ENCODE data around the gene SMYD3. TPM values are rescaled to one million over a fixed set of nuclear protein-coding genes. Genes with fewer than 3 reads are reported as not detected.

SMYD3 gene
- total and polyA plus RNA-seq, 9 of the 15 experiments (the other 6 are each of a cell fraction or from before 2014, with no cell fraction given), result 128 to 440 (median 197) TPM

DNA sequence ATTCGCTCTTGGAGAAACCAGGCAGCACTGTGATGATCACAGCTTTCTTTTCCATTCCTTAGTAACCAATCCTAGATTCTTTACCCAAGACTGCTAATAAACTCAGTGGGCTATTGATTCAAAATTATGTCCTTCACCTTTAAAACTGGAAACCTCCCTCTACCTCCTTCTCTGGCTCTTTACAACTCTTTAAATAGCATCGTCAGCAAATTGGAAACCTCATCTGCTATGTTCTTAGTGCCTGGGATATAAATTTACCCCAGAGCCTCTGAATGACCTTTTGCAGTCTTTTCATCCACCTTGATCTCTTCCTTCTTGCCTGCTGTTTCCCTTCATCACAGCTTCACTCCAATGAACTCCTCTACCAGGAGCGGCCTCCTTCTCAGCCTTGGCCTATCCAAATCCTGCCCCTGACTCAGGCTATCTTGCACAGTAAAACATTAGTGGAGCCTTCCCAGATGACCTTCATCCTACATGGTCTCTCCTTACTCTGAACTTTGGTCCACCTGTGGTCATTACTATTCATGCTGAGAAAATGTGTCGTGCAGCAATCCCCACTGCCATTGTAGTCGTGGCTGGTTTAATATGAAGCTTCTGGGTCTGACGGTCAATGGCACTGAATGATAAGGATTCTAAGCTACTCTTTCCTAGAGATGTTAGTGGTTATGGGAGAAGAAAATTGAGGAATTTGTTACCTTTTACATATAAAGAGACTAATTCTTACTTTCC lies 644.1 kb downstream of the SMYD3 start (continued):
- TF ChIP-seq BDP1 (IDR thresholded peaks at IDR 0.05; ENCODE audit: insufficient read depth, insufficient read length) (no peak), PHB2 (IDR thresholded peaks at IDR 0.05; ENCODE audit: low read depth) (no peak), ATF7 (IDR thresholded peaks at IDR 0.05) (no peak), SIRT6 (IDR thresholded peaks at IDR 0.05; ENCODE audit: low read depth, low read length) (no peak), MAFF (IDR thresholded peaks at IDR 0.05; ENCODE audit: low read length) (peak; percentile 90)

DNA sequence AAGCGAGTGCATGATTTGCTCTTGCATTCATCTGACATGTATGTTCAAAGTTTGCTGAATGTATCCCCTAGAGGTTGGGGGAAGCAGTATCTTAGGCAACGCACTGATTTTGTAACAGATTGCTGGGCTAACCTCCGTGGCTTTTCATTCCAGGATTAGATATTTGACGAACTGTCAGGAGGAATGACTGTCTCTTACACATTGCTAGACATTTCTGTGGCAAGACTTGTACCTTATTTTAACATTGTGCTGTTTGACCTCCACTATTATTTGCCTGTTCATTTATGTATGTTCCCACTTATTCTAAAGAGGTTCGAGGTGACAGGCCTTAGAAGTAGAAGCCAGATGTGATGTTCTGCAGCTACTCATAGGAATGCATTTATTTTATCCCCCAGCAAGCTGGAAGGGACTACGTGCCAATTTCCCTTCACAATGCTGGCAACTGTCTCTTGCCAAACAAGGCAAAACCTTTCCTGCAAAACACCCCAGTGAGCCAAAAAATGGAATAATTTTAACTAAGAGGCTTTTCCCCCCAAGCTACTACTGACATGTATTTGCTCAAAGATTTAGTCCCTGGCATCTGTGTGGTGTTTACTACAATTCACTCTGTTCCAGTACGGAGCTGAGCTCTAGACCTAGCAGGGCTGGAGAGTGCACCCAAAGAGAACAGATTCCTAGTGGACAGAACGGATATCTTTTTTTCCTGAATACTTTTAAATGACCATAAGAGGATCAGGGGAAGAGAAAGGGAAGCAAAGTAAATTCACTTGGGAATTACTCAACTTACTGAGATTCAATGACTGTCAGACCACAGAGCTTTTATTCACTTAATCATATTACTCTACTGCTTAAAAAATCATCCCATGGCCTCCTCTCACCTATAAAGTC lies 646.2 kb downstream of the SMYD3 start:
- no peak for ATAC-seq
- POLR2A ChIA-PET, result interaction anchor here (1.0 to 1.8 kb wide), 2 partner anchors 8 to 22 kb away, joined by 3 to 8 read pairs; no protein-coding TSS in a partner anchor
- in situ Hi-C loops (cut with MboI) (no loop called here), intact Hi-C loops (cut with micrococcal nuclease) (no loop called here)
- WGBS (ENCODE audit: insufficient coverage, low coverage, missing lambda C conversion rate), result 80% methylated on average over 8 of the region's 8 CpGs
- Histone ChIP-seq H3K36me3 (ENCODE audit: control insufficient read depth, insufficient read depth, low read length) (peaks cover 100% of the 10 kb centered on the region), H3K4me2 (ENCODE audit: insufficient read depth, low read length) (no peak overlapping the region), H3K4me1 (replicated peaks in 1 of 2; ENCODE audit: control insufficient read depth in 2 of 2, insufficient read depth in 2 of 2, low read length in 2 of 2) (no peaks in the 10 kb centered on the region), H3K4me3 (no peak overlapping the region), H3K27me3 (ENCODE audit: control insufficient read depth in 2 of 2, insufficient read depth in 2 of 2, low read length in 2 of 2) (no peaks in the 10 kb centered on the region), H3K9me1 (ENCODE audit: control insufficient read depth, insufficient read depth, low read length) (no peaks in the 10 kb centered on the region), H3K79me2 (ENCODE audit: control insufficient read depth, insufficient read depth, low read length) (no peaks in the 10 kb centered on the region), H3K9ac (ENCODE audit: insufficient read depth in 1 of 2, low read depth in 2 of 2, low read length in 2 of 2) (no peak overlapping the region), H3K9me3 (replicated peaks; ENCODE audit: control insufficient read depth, insufficient read depth, low read depth, low read length) (no peaks in the 10 kb centered on the region), H4K20me1 (replicated peaks; ENCODE audit: control insufficient read depth, insufficient read depth, low read length) (0 out of 2 replicates have a peak, but pooled peaks cover 3% of the 10 kb centered on the region), H3K27ac (ENCODE audit: extremely low read depth, low read depth, low read length) (no peak overlapping the region), H2AFZ (ENCODE audit: low read depth, low read length) (no peak overlapping the region)
- no TSS peak for BruUV-seq (replicated peaks)
- CTCF ChIA-PET (ENCODE audit: low intra/inter-chr PET ratio), result interaction anchor here (2.3 kb wide), 1 partner anchor 142 kb away, joined by 7 read pairs; no protein-coding TSS in a partner anchor
- no peak for FAIRE-seq
- DNase-seq (ENCODE audit: extremely low read depth in 1 of 4, low spot score in 3 of 4), result no peak
- TF ChIP-seq, protein P1, sequence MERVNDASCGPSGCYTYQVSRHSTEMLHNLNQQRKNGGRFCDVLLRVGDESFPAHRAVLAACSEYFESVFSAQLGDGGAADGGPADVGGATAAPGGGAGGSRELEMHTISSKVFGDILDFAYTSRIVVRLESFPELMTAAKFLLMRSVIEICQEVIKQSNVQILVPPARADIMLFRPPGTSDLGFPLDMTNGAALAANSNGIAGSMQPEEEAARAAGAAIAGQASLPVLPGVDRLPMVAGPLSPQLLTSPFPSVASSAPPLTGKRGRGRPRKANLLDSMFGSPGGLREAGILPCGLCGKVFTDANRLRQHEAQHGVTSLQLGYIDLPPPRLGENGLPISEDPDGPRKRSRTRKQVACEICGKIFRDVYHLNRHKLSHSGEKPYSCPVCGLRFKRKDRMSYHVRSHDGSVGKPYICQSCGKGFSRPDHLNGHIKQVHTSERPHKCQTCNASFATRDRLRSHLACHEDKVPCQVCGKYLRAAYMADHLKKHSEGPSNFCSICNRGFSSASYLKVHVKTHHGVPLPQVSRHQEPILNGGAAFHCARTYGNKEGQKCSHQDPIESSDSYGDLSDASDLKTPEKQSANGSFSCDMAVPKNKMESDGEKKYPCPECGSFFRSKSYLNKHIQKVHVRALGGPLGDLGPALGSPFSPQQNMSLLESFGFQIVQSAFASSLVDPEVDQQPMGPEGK (CRISPR knock-in tag; IDR thresholded peaks at IDR 0.05; ENCODE audit: borderline replicate concordance), result no peak
- TF ChIP-seq KDM1A (IDR thresholded peaks at IDR 0.05), result 0 out of 4 replicates have a peak, but pooled peaks have one; percentile 13 to 26
- TF ChIP-seq, protein P2, sequence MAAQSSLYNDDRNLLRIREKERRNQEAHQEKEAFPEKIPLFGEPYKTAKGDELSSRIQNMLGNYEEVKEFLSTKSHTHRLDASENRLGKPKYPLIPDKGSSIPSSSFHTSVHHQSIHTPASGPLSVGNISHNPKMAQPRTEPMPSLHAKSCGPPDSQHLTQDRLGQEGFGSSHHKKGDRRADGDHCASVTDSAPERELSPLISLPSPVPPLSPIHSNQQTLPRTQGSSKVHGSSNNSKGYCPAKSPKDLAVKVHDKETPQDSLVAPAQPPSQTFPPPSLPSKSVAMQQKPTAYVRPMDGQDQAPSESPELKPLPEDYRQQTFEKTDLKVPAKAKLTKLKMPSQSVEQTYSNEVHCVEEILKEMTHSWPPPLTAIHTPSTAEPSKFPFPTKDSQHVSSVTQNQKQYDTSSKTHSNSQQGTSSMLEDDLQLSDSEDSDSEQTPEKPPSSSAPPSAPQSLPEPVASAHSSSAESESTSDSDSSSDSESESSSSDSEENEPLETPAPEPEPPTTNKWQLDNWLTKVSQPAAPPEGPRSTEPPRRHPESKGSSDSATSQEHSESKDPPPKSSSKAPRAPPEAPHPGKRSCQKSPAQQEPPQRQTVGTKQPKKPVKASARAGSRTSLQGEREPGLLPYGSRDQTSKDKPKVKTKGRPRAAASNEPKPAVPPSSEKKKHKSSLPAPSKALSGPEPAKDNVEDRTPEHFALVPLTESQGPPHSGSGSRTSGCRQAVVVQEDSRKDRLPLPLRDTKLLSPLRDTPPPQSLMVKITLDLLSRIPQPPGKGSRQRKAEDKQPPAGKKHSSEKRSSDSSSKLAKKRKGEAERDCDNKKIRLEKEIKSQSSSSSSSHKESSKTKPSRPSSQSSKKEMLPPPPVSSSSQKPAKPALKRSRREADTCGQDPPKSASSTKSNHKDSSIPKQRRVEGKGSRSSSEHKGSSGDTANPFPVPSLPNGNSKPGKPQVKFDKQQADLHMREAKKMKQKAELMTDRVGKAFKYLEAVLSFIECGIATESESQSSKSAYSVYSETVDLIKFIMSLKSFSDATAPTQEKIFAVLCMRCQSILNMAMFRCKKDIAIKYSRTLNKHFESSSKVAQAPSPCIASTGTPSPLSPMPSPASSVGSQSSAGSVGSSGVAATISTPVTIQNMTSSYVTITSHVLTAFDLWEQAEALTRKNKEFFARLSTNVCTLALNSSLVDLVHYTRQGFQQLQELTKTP (IDR thresholded peaks at IDR 0.05; ENCODE audit: low read depth in 1 of 2, partially characterized antibody in 2 of 2), result no peak

Measured in K562 (cell line).